GM10248 (cell line): Measurements from ENCODE around the gene HELZ.

Source experiments
- CTCF ChIA-PET: fragments of 300-600 bp; sonication (Branson Sonifier 250); formaldehyde crosslinking; extraction: SDS; loops from one replicate; lab custom pipeline; 2021; ENCODE audit warnings: antibody characterized with exemption; lab: Yijun Ruan, JAX
- POLR2A ChIA-PET: fragments of 350-650 bp; sonication (Branson Sonifier 250); formaldehyde crosslinking; extraction: SDS; loops from one replicate; lab custom pipeline; 2020; ENCODE audit warnings: antibody characterized with exemption; lab: Yijun Ruan, JAX
- DNase-seq: peaks from one replicate; pipeline ENCODE4 v3.0.0; 2012; ENCODE audit errors: extremely low spot score
- TF ChIP-seq, protein P1 (sequence below): IDR thresholded peaks from 2 replicates; pipeline ENCODE4 v1.5.1; 2012; ENCODE audit warnings: mild to moderate bottlenecking, low read depth; ENCODE audit errors: extremely low read depth, missing control alignments, control extremely low read depth

HELZ gene

DNA sequence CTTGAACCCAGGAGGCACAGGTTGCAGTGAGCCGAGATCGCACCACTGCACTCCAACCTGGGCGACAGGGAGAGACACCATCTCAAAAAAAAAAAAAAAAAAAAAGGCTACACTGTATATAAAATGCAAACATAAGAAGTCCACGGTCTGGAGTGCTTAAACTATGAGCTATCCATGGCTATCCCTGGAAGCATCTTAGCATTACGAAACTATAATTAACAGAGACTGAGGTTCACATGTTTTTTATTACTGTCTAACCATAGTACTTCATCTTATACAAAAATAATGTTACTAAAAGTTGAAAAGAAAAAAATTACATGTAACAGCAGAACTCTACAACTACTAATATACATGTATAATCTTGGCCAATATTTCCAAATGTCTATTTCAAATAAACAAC lies 32.8 kb downstream of the HELZ start:
- ChIA-PET CTCF (interaction anchor here (1.2 to 4.7 kb wide), 2 partner anchors 8 to 12 kb away, joined by 4 to 30 read pairs; no protein-coding TSS in a partner anchor), POLR2A (no interaction called here)
- DNase-seq: no peak
- TF ChIP-seq, protein P1, sequence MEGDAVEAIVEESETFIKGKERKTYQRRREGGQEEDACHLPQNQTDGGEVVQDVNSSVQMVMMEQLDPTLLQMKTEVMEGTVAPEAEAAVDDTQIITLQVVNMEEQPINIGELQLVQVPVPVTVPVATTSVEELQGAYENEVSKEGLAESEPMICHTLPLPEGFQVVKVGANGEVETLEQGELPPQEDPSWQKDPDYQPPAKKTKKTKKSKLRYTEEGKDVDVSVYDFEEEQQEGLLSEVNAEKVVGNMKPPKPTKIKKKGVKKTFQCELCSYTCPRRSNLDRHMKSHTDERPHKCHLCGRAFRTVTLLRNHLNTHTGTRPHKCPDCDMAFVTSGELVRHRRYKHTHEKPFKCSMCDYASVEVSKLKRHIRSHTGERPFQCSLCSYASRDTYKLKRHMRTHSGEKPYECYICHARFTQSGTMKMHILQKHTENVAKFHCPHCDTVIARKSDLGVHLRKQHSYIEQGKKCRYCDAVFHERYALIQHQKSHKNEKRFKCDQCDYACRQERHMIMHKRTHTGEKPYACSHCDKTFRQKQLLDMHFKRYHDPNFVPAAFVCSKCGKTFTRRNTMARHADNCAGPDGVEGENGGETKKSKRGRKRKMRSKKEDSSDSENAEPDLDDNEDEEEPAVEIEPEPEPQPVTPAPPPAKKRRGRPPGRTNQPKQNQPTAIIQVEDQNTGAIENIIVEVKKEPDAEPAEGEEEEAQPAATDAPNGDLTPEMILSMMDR: no peak

DNA sequence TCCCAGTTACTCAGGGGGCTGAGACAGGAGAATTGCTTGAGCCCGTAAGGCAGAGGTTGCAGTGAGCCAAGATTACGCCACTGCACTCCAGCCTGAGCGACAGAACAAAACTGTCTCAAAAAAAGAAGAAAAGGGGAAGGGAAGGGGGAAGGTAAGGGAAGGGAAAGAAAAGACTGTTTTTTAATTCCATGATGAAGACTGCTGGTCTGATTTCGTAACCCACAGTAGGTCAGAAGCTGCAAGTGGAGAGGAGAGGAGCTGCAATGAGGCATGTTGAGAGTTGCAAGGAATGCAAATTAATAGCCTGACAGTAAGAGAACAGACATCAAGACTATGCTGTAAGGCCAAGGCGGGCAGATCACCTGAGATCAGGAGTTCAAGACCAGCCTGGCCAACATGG lies 33.3 kb downstream of the HELZ start:
- ChIA-PET POLR2A (no interaction called here), CTCF (interaction anchor here (1.2 to 4.7 kb wide), 2 partner anchors 9 to 11 kb away, joined by 4 to 30 read pairs; no protein-coding TSS in a partner anchor)
- no peak for DNase-seq
- TF ChIP-seq, protein P1: no peak

DNA sequence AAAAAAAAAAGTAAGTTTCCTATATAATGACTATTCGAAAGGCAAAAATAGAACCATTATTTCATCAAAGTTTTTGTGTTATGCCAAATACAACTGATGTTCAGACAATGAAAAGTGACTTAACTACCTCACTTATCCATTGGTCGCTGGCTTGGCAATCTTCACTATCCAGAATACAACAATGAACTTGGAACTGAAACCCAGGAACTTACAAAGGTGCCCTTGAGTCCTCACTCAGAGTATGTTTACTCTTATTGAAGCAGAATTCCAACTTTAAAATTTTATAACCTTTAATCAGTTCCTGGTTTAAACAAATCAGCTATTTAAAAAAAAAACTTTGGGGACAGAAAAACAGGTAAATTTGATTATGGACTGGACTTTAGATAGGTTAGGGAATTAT lies 34.1 kb downstream of the HELZ start:
- ChIA-PET CTCF (interaction anchor here (2.7 to 4.7 kb wide), 2 partner anchors 9 to 11 kb away, joined by 11 to 30 read pairs; no protein-coding TSS in a partner anchor), POLR2A (no interaction called here)

DNA sequence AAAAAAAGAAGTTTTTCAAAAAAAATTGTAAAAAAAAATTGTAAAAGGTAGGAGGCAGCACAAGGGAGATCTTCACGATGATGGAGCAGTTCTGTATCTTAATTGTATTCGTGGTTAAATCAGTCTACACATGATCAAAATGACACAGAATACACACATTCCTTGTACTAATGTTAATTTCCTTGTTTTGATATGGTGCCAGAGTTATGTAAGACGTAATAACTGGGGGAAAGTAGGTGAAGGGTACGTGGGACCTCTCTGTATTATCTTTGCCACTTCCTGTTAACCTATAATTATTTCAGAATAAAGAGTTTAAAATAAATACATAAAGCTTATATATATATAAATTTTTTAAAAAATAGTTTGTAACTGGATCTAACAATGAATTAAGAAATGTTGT lies 36.8 kb downstream of the HELZ start:
- TF ChIP-seq, protein P1: no peak
- DNase-seq: no peak
- CTCF ChIA-PET: interaction anchor here (4.7 kb wide), 1 partner anchor 12 kb away, joined by 30 read pairs; no protein-coding TSS in a partner anchor
- POLR2A ChIA-PET: no interaction called here

More for the DNA sequence above, 34.1 kb downstream of the HELZ start:
- TF ChIP-seq, protein P1: no peak
- DNase-seq: no peak

DNA sequence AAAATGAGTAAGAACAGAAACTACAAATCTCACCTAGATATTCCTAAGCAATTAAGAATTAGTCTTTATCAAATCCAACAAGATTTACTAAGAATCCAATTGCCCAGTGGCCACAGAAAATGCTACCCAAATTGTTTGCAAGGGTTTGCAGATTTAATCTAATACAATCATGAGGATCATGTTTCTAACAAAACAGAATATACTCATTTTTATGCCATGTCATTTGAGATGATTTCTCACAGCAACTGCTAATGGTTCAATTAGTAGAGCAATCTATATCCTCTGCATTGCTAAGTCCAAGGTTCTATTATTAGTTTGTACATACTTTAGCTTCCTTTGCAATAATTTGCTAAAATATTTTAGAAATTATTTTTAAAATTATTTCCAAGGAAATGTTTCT lies 41.2 kb downstream of the HELZ start:
- ChIA-PET CTCF (interaction anchor here (1.3 kb wide), 2 partner anchors 13 to 18 kb away, joined by 3 read pairs; no protein-coding TSS in a partner anchor), POLR2A (no interaction called here)
- TF ChIP-seq, protein P1: no peak

DNA sequence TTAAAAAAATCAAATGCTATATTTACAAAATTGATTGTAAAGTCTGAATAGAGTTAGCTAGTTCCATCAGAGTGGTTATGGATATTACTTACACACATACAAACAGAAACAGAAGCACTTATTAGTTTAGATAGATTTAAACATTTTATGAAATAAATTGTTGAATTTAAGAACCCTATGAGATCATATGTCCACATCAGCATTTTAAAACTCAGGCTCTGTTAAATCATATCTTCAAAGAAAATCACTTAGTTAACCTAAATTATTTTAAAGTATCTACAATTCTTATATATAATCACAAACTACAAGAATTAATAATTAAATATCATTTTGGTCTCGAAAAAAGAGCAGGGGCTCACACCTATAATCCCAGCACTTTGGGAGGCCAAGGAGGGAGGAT lies 42.5 kb downstream of the HELZ start:
- TF ChIP-seq, protein P1: no peak
- ChIA-PET POLR2A (no interaction called here), CTCF (interaction anchor here (0.9 to 2.0 kb wide), 6 partner anchors 13 to 35 kb away, joined by 3 to 6 read pairs (median 5); no protein-coding TSS in a partner anchor)
- no peak for DNase-seq

More for the DNA sequence above, 41.2 kb downstream of the HELZ start:
- no peak for DNase-seq
